Measurements from ENCODE around the gene PDILT. TPM values are rescaled to one million over a fixed set of nuclear protein-coding genes. Genes with fewer than 3 reads are reported as not detected.

The PDILT gene
- total RNA-seq, 1 experiment from 2014 or later = not detected

GRCh38 chr16:20401475-20402016 lies 3.0 kb downstream of the PDILT start:
- peak; percentile 72 for DNase-seq (ENCODE audit: low read depth)

GRCh38 chr16:20401066-20401465 lies 3.5 kb downstream of the PDILT start:
- peak; percentile 28 for DNase-seq (ENCODE audit: low read depth)

DNA sequence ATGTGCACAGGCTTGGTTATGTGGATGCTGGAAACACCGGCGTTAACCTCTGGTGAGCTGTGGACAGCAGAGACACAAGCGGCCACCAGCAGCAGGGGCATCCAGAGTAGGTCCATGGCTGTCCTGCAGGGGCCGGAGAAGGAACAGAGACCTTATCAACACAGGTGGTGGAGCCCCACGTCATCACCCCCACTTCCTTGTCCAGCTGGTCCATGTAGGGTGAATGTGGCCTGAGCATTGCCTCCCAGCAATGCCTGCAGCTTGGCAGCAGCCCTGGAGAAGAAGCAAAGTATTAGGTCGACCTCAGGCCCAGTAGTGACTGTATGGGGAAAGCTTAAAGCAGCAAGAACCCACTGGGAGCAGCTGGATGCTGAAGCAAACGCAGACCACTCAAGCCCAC lies 5.4 kb downstream of the PDILT start:
- no peak for DNase-seq (ENCODE audit: low read depth)

GRCh38 chr16:20398603-20399002 lies 5.9 kb downstream of the PDILT start:
- no peak for DNase-seq (ENCODE audit: low read depth)

DNA sequence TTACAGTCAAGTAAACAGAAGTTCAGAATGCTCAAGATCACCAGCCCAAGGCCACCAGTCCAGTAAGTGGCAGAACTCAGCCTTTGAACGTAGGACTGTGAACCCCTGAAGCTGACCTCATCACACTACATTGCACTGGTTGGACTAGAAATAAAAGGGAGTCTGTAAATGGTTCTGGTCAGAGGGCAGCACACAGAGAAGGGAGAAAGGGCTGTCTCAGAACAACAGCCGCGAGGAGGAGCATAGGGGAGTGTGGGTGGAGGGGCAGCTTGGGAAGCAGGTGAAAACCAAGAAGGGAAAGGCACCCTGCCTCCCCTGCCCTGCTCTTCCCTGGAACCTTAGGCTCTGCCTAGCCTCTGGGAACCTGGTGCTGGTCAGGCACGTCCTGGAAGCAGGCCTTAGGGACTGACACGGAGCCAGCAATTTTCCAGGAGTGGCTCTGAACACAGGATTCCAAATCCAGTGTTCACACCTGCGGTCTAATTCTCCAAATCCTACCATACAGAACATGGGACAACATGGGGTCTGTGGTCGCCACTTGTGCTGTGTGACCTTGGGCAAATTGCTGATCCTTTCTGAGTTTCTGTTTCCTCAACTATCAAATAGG lies 7.0 kb downstream of the PDILT start:
- DNase-seq (ENCODE audit: low read depth) = no peak

GRCh38 chr16:20396846-20397467 lies 7.6 kb downstream of the PDILT start:
- DNase-seq (ENCODE audit: low read depth) = no peak

- DNase-seq (ENCODE audit: low read depth) = no peak
Observed at GRCh38 chr16:20395946-20396345, 8.6 kb downstream of the PDILT start.

GRCh38 chr16:20393801-20394577 lies 10.5 kb downstream of the PDILT start:
- peak; percentile 50 for DNase-seq (ENCODE audit: low read depth)

DNA sequence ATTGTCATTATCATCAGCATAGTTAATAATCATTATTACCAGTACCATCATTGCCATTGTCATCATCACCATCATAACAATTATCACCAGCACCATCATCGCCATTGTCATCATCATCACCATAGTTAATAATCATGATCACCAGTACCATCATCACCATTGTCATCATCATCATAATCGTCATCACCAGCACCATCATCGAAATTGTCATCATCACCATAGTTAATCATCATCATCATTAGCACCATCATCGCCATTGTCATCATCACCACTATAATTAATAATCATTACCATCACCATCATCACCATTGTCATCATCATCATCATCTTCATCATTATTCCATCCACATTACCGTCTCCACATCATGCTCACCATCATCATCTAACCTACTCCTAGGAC lies 13.5 kb downstream of the PDILT start:
- DNase-seq (ENCODE audit: low read depth) = no peak

- DNase-seq (ENCODE audit: low read depth) = no peak
Observed at GRCh38 chr16:20388854-20389253, 15.7 kb downstream of the PDILT start.

- no peak for DNase-seq (ENCODE audit: low read depth)
Observed at GRCh38 chr16:20387978-20388377, 16.6 kb downstream of the PDILT start.

GRCh38 chr16:20385844-20386832 lies 18.4 kb downstream of the PDILT start:
- peak; percentile 41 for DNase-seq (ENCODE audit: low read depth)

DNA sequence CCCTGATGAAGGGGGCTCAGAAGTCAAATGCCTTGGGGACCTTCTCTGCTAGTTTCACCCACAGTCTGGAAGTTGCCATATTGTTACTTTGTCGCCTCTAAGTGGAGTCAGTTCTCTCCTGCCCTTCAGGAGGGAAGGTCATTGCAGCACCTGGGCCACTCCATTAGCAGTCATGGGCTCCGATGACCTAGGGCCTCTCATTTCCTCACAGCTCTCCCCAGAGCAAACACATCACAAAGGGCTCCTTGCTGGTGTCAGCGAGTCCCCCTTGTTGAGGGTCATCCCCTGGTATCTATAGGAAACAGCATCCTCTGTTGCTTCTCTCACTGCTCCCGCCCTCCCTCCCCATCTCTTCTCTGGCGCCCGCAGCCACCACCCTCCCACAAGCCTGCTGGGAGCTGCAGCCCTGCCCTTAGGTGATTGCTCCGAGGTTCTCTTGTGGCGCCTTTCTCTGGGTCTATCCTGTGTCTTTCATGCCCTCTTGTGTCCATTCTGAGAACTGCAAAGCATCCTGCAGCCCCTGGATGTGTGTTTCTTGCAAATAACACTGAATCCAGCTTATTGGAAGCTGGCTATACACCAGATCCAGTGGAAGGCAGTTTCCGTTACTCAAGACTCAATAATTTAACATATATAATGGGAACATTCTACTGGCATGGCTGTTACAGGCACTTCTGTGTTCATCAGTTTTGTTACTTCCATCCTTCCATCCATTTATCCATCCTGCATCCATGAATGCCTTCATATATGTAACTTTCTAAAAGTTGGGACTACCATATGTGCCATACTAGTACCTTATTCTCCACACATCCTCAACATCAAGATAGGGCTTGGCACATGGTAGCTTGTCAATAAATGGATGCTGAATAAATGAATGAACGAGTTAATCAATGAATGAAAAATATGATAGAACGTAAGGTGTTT lies 21.2 kb downstream of the PDILT start:
- peak; percentile 74 for DNase-seq (ENCODE audit: low read depth)

- DNase-seq (ENCODE audit: low read depth) = no peak
Observed at GRCh38 chr16:20382202-20382948, 22.2 kb downstream of the PDILT start.

DNA sequence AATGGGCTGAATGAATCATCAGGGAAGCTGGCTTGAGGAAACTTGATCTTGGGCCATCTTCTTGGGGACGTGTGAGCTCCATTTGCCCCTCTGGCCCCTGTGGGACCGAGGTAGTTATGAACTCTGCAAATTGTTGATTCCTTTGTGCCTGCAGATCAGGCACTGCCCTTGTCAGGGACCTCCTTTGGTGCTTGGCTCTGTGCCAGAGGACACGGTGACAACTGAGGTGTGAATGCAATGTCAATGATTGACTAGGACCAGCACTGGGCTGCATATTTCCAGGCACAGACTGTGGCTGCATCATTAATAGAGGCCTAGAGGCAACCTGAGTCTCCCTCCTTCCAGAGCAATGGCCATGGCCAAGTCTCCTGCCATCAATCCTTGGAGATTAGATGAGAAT lies 23.8 kb downstream of the PDILT start:
- no peak for DNase-seq (ENCODE audit: low read depth)

DNA sequence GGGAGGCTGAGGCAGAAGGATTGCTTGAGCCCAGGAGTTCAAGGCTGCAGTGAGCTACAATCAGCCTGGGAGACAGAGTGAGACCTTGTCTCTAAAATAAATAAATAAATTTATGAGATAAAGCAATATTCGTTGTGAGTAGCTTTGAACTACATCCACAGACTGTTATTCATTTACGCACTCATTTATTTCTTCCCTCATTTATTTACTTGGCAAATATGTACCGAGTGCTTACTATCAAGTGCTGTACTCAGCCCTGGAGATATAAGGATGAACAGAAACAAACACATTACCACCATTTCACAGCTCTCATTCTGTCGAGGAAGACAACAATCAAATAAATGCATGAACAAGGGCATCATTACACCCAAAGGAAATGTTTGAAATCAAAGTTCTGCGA lies 27.4 kb downstream of the PDILT start:
- no peak for DNase-seq (ENCODE audit: low read depth)

- no peak for DNase-seq (ENCODE audit: low read depth)
Observed at GRCh38 chr16:20372701-20373100, 31.8 kb downstream of the PDILT start.

DNA sequence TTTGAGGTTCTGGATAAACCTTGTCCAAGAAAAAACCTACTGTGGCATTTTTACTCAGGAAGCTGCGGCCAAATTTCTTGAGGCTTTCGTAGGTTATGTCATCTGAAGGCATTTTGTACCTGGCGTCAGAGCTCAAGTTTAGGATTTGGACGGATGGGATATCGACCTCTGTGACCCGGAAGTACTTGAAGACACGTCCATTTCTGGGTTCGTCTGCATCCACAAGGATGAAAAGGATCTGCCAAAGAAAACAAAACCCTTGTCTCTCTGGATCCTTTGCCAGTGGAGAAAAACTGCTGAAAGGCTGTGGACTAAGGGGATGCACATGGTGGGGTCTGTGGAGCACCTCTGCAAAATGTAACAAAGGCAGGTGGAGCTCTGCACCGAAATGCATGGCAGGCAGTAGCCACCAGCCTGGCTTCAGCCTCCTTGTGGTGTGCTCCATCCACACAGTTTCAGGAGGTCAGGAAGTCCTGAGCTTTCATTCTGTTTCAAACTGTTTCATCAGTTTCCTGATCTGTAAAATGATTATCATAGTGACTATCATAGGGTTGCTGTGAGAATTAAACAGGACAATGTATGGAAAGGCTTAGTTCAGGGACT lies 35.0 kb downstream of the PDILT start:
- no peak for DNase-seq (ENCODE audit: low read depth)

GRCh38 chr16:20364051-20364450 lies 40.5 kb downstream of the PDILT start:
- DNase-seq (ENCODE audit: low read depth) = no peak

Data from M059J (cell line).